Ecto neural progenitor cell (in vitro differentiated cells): ENCODE data around the gene ZFP92.
"Not testable (repeated sequence)": the region's sequence is repeated elsewhere in the genome, so short reads cannot be mapped to it uniquely, and the experiment has no call there.

Experiments
- DNase-seq: peaks from one replicate; pipeline ENCODE4 v3.0.0-alpha.2; 2018; ENCODE audit warnings: low spot score

Gene ZFP92

GRCh38 chrX:153386097-153386496 lies 25.2 kb upstream of the ZFP92 start:
- no peak for DNase-seq

DNA sequence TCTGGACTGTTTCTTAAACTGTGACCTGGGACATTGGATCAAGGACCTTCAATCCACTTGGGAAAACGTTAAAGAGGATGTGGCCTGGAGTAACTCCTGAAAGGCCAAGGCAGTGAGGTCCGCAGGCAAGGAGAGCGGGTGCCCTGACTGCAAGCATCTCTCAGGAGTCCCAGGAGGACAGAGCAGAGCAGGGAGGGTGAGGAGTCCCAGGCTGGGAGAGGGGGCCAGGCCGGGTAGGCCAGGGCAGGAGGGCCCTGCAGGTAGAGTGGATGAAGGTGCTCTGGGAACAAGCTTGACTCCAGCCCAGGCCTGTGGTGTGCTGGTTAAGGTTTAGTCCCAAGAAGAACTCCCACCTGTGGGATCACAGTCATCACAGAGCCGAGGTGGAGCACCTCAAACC lies 23.9 kb upstream of the ZFP92 start:
- no peak for DNase-seq

GRCh38 chrX:153387987-153388721 lies 23.1 kb upstream of the ZFP92 start:
- no peak for DNase-seq

DNA sequence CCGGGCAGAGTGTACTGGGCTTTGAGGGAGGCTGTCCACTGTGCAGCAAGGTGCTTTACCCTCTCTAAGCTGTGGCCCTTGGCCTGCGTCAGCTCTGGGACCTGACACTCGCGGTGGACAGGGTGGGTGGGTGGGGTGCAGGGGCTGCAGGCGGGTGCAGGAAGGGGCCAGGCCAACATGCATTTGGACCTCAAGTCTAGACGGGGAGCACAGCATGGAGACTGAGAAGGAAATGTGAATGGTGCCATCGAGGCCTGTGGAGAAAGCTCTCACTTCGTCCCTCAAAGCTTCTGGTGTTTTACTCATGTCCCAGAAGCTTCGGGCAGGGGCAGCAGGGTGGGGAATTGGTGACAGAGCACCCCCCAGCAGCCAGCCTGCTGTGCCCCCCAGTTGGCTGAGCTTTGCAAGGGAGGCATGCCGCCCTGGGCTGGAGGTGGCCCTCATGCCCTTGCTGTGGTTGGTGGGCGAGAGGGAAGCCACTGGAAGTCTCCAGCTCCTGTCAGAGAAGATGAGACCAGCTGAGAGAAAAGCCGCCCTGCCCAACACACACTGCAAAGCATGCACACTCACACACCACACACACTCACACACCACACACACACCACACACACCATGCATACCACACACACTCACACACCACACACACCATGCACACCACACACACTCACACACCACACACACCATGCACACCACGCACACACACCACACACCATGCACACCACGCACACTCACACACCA lies 22.4 kb upstream of the ZFP92 start:
- no peak for DNase-seq

DNA sequence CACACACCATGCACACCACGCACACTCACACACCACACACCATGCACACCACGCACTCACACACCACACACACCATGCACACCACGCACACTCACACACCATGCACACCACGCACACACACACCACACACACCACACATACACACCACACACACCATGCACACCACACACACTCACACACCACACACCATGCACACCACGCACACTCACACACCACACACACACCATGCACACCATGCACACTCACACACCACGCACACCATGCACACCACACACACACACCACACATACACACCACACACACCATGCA lies 21.9 kb upstream of the ZFP92 start:
- DNase-seq = not testable (repeated sequence)

GRCh38 chrX:153392642-153393321 lies 18.5 kb upstream of the ZFP92 start:
- DNase-seq = no peak

GRCh38 chrX:153394612-153395011 lies 16.7 kb upstream of the ZFP92 start:
- no peak for DNase-seq

GRCh38 chrX:153395613-153396319 lies 15.5 kb upstream of the ZFP92 start:
- no peak for DNase-seq

DNA sequence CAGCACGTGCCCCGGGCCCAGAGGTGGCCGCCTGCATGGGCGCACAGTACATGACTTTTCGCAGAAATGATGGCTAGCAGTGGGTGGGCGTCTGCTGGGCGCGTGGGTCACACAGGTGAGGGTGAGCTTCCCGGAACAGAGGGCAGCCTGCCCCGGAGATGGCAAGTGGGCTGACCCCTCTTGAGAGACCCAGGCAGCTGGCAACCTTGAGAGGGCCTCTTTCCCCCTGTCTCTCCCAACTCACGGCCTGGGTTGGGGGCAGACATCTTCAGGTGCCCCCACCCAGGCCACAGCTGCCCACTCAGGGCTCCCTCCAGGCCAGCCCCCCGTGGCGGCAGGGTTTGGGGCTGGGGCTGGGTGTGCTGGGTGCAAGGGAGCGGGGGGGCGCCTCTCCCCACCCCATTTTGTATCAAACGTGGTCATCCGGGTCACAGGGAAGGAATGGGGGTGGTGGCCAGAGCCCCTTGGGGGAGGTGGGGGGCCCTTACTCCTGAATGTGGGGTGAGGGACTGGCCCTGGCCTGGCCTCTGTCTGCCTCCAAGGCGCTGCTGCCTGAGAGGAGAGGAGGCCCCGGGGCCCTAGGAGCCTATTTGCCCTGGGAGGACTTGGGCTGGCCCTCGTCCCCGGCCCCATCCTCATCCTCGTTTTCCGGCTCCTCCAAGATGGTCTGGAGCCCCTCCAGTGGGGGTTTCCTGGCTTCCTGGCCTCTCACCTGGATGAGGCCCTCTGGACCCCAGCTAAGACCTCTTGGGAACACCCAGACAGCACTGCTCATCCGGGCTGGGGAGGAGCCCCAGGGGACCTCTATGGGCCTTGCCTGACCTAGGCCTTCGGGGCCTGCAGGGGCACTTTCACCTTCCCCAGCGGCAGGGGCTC lies 14.7 kb upstream of the ZFP92 start:
- no peak for DNase-seq

DNA sequence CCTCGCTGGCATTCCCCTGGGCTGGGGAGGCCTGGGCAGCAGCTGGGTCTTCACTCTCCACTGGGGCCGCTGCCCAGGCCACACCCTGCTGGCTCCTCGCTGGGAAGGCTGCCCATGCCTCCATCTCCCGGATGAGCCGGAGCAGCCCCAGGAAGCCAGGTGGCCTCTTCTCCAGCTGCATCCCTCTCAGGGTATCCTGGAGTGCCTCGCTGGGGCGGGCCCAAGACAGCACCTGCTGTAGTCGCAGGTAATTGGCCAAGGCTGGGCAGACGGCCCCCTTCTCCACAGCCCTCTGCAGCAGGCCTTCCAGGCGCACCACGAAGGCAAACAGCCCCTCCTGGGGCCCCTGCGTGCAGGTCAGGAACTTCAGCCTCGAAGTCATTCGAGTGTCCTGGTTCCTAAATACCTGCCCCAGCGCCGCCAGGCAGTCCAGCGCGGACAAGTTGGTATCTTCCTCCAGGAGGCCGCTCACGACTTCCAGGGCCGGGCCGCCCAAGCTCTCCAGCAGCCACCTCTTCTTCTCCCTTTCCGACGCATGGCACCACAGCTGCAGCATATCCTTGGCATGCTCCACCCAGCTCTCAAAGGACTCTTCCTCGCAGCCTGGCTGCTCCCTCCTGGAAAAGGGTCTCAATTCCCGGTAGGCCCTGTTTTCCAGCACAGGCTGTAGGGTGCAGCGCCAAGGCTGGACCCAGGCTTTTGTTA lies 13.9 kb upstream of the ZFP92 start:
- DNase-seq = no peak

GRCh38 chrX:153398275-153398960 lies 12.9 kb upstream of the ZFP92 start:
- no peak for DNase-seq

- peak; percentile 64 for DNase-seq
These were observed 10.8 kb upstream of the ZFP92 start for GRCh38 chrX:153400146-153401132.

DNA sequence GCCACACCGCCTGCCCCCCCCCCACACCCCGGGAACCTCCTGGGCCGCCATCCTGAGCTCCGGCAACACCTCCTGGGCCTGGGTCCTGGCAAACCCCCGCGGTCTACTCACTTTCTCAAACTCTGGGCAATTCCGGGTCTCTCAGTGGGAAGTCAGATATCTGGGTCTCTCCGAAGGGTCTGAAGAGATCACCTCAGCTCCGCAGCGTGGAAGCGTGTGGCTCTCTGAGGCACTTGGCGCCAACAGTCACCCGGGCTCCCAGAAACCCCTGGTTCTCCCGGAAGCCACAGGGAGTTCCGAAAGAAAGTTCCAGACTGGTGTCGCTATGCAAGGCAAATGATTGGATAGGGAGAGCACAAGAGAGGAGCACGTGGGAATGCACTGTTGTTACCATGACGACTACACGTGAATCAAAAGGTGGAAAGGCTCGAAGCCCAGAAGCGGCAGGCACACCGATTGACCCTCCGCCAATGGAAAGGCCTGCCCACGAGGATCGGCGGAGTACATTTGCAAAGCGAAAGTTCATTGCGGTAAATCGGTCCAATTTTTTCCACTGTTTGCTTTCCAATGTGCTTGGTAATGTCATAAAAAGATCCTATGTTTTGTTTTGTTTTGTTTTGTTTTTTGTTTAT lies 10.0 kb upstream of the ZFP92 start, which contains the start of gene PNMA6E:
Gene PNMA6E (minus strand): TSS at position 218 of the 632 bp plus-strand sequence. CDS start 2,501 bp downstream, outside the sequence.
- no peak for DNase-seq

DNA sequence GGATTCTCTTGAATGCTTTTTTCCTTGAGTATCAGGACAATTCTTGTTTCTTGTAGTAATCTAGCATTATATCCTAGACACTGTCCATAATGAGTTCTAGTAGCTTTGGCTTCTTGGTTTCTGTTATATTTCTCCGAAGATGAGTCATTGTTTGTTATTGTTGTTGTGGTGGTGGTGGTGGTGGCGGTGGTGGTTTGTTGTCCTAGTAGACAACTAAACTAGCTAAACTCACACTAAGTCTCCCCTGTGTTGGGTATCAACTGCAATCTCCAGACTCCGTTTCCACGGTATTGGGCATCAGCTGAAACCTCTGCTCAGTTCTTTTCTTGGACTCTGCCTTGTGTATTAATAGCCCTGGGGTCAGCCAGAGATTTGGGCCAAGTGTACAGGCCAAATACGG lies 6.9 kb upstream of the ZFP92 start:
- DNase-seq = not testable (repeated sequence)

- DNase-seq = no peak
These were observed 5.8 kb upstream of the ZFP92 start for GRCh38 chrX:153405426-153405825.

- no peak for DNase-seq
These were observed 5.3 kb upstream of the ZFP92 start for GRCh38 chrX:153406011-153406410.

- no peak for DNase-seq
These were observed 4.4 kb upstream of the ZFP92 start for GRCh38 chrX:153406903-153407302.

DNA sequence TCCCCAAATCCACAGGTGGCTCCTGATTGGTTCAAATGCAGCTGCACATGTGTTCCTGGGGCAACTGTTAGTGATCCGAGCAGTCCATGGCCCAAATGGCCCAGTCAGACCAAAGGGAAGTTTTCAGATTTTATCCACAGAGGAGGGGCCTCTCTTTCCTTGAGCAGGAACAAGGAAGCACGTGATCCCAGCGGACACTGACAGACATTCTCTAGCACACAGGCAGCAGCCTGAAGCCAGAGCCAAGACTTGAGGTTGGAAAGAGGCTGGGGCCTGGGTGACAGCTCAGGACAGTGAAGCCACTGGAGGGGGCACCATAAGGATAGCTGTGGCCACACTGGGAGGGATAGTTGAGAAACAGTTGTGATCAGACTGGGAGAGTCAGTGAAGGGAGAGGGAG lies 3.5 kb upstream of the ZFP92 start:
- DNase-seq = no peak
